ENCODE measurements around the gene FAS.

Gene FAS

DNA sequence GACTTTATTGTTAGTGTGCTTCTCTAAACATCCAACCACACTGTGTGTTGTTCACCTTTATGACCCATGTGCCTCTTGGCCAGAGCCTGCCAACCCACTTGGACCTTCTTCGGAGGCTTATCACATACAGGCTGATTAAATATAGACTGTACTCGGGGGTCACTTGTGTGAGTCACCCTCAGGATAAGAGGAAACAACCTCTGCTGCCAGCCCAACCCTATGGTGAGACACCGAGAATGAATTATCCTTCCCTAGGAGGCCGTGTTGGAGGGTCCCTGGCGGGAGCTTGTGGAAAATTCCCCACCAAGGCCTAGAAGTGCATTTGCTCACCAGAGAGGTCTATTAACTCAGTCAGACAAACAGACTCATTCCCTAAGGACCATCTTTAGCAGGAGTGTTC lies 63.0 kb downstream of the FAS start:
- Histone ChIP-seq H3K36me3 (ENCODE audit: control insufficient read depth in 1 of 2, insufficient read depth in 2 of 2, low read length in 2 of 2) (no peaks in the 10 kb centered on the region), H3K9ac (ENCODE audit: low read depth in 1 of 2, low read length in 2 of 2) (no peak overlapping the region), H3K9me3 (ENCODE audit: control insufficient read depth in 1 of 2, low read length in 2 of 2) (no peaks in the 10 kb centered on the region), H3K27me3 (ENCODE audit: control insufficient read depth in 1 of 2, insufficient read depth in 2 of 2, low read length in 2 of 2) (no peaks in the 10 kb centered on the region), H3K4me1 (ENCODE audit: control insufficient read depth in 1 of 2, insufficient read depth in 2 of 2, low read length in 2 of 2) (peaks cover 5 to 7% of the 10 kb centered on the region in 2 donors), H3K27ac (ENCODE audit: low read depth, low read length) (no peak overlapping the region), H3K4me3 (ENCODE audit: low read depth in 1 of 2, low read length in 2 of 2) (no peak overlapping the region)

DNA sequence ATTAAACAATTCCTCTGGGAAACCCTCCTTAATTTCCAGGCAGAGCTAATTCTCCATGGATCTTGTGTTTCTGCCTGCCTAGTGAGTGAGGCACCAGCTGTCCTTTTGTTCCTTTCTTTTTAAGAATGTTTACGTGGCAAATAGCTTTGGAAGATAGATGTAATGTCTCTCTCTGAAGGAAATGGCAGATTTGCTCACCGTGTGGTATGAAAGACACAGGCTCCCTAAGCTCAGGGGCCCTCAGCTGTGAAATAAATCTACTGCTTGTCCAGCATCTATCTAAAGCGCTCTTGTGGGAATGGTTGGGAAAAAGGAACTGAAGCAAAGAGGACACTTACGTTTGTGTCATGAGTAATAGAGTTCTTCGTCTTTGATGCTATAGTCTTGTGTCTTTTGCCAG lies 64.6 kb downstream of the FAS start:
- H3K9ac ChIP-seq (ENCODE audit: low read depth in 1 of 2, low read length in 2 of 2) = no peak overlapping the region
- no peak overlapping the region for H3K27ac ChIP-seq (ENCODE audit: low read depth, low read length)
- no peaks in the 10 kb centered on the region for H3K36me3 ChIP-seq (ENCODE audit: control insufficient read depth in 1 of 2, insufficient read depth in 2 of 2, low read length in 2 of 2)
- no peaks in the 10 kb centered on the region for H3K27me3 ChIP-seq (ENCODE audit: control insufficient read depth in 1 of 2, insufficient read depth in 2 of 2, low read length in 2 of 2)
- no peak overlapping the region for H3K4me3 ChIP-seq (ENCODE audit: low read depth in 1 of 2, low read length in 2 of 2)
- peaks cover 5 to 7% of the 10 kb centered on the region in 2 donors for H3K4me1 ChIP-seq (ENCODE audit: control insufficient read depth in 1 of 2, insufficient read depth in 2 of 2, low read length in 2 of 2)
- no peaks in the 10 kb centered on the region for H3K9me3 ChIP-seq (ENCODE audit: control insufficient read depth in 1 of 2, low read length in 2 of 2)

DNA sequence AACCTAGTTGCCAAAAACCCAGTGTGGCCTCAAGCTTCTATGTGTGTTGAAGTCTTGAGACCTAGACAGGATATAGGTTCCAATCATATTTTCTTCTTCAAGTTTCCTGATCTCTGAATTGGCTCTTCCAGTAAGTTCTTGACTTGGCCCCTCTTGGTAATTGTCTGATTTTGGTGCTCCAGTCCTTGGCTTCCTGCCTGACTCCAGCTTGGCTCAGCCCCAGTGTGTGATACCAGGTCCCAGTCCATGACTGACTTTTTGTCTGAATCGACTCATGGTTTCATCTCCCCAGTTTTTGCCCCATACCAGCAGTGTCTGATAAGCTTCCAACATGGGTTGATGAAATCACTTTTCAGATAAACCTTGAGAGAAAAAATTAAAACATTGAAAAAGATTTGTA lies 72.3 kb downstream of the FAS start:
- Histone ChIP-seq H3K4me3 (ENCODE audit: low read depth in 1 of 2, low read length in 2 of 2) (no peak overlapping the region), H3K36me3 (ENCODE audit: control insufficient read depth in 1 of 2, insufficient read depth in 2 of 2, low read length in 2 of 2) (no peaks in the 10 kb centered on the region), H3K9me3 (ENCODE audit: control insufficient read depth in 1 of 2, low read length in 2 of 2) (no peaks in the 10 kb centered on the region), H3K27ac (ENCODE audit: low read depth, low read length) (no peak overlapping the region), H3K27me3 (ENCODE audit: control insufficient read depth in 1 of 2, insufficient read depth in 2 of 2, low read length in 2 of 2) (no peaks in the 10 kb centered on the region), H3K9ac (ENCODE audit: low read depth in 1 of 2, low read length in 2 of 2) (no peak overlapping the region), H3K4me1 (ENCODE audit: control insufficient read depth in 1 of 2, insufficient read depth in 2 of 2, low read length in 2 of 2) (no peaks in the 10 kb centered on the region)

DNA sequence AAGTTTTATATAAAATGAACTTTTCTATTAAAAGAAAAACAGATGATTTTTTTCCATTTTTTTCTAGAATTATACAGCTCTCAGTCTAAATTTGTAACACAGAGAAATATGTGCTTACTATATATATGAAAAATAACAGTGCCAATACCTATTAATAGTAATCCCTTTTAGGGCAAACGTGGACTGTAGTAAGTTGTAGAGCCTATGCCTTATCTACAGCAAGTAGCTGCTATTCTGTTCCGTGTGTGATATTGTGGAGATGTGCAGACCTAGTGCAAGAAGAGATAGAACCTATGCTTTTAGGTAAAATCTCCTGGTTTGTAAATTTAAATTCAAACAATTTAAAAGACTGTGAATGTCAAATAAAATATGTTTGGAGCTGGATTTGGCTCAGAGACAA lies 72.9 kb downstream of the FAS start:
- H3K4me3 ChIP-seq (ENCODE audit: low read depth in 1 of 2, low read length in 2 of 2) = no peak overlapping the region
- no peaks in the 10 kb centered on the region for H3K4me1 ChIP-seq (ENCODE audit: control insufficient read depth in 1 of 2, insufficient read depth in 2 of 2, low read length in 2 of 2)
- H3K9me3 ChIP-seq (ENCODE audit: control insufficient read depth in 1 of 2, low read length in 2 of 2) = no peaks in the 10 kb centered on the region
- no peaks in the 10 kb centered on the region for H3K27me3 ChIP-seq (ENCODE audit: control insufficient read depth in 1 of 2, insufficient read depth in 2 of 2, low read length in 2 of 2)
- no peak overlapping the region for H3K9ac ChIP-seq (ENCODE audit: low read depth in 1 of 2, low read length in 2 of 2)
- H3K27ac ChIP-seq (ENCODE audit: low read depth, low read length) = no peak overlapping the region
- no peaks in the 10 kb centered on the region for H3K36me3 ChIP-seq (ENCODE audit: control insufficient read depth in 1 of 2, insufficient read depth in 2 of 2, low read length in 2 of 2)

DNA sequence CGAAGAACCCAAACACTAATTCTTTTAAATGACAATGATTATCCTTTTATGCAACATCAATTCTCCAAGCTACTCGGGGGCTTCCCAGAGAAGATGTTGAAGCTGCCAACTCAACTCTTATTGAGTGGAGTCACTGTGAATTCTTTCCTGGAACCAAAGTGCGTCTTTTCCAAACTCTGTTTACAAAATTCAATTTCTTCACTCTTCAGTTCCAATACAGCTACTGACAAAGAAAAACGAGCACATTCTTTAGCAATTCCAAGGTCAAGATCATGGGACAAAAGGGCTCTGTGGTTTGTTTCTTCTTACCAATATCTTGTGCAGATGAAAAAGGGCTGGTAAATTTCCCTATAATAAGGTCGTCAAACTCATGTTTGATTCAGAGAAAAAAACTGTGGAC lies 74.2 kb downstream of the FAS start:
- H3K9me3 ChIP-seq (ENCODE audit: control insufficient read depth in 1 of 2, low read length in 2 of 2) = no peaks in the 10 kb centered on the region
- H3K9ac ChIP-seq (ENCODE audit: low read depth in 1 of 2, low read length in 2 of 2) = no peak overlapping the region
- H3K36me3 ChIP-seq (ENCODE audit: control insufficient read depth in 1 of 2, insufficient read depth in 2 of 2, low read length in 2 of 2) = no peaks in the 10 kb centered on the region
- H3K27me3 ChIP-seq (ENCODE audit: control insufficient read depth in 1 of 2, insufficient read depth in 2 of 2, low read length in 2 of 2) = no peaks in the 10 kb centered on the region
- H3K27ac ChIP-seq (ENCODE audit: low read depth, low read length) = no peak overlapping the region
- H3K4me3 ChIP-seq (ENCODE audit: low read depth in 1 of 2, low read length in 2 of 2) = no peak overlapping the region
- no peaks in the 10 kb centered on the region for H3K4me1 ChIP-seq (ENCODE audit: control insufficient read depth in 1 of 2, insufficient read depth in 2 of 2, low read length in 2 of 2)
